ENCODE data around the gene IKZF2.

The IKZF2 gene

GRCh38 chr2:212953170-212953920 lies 198.1 kb downstream of the IKZF2 start:
- no peak for DNase-seq

GRCh38 chr2:212949786-212950185 lies 201.6 kb downstream of the IKZF2 start:
- DNase-seq: peak; percentile 32
